ENCODE results near the gene GRWD1. TPM values are rescaled to one million over a fixed set of nuclear protein-coding genes. Genes with fewer than 3 reads are reported as not detected.

GRWD1 gene
- total and polyA plus RNA-seq, 2 of the 8 experiments (the other 6 are each of a cell fraction or from before 2014, with no cell fraction given) = 36.9 to 61.9 TPM

- H3K27ac ChIP-seq (ENCODE audit: low read depth, low read length) = no peak overlapping the region
- H3K9me3 ChIP-seq (ENCODE audit: insufficient read depth in 2 of 2, low read depth in 1 of 2, low read length in 1 of 2) = no peaks in the 10 kb centered on the region
- no peak overlapping the region for H2AFZ ChIP-seq (ENCODE audit: low read length)
- no peaks in the 10 kb centered on the region for H3K79me2 ChIP-seq (ENCODE audit: control insufficient read depth in 1 of 2, insufficient read depth in 2 of 2, low read length in 2 of 2)
- H3K4me2 ChIP-seq (ENCODE audit: insufficient read depth in 1 of 2, low read depth in 2 of 2, low read length in 2 of 2) = peak overlapping the region; percentile 96 to 100
- H3K23me2 ChIP-seq (ENCODE audit: low read depth, low read length) = peaks cover 27% of the 10 kb centered on the region
- no peak overlapping the region for H3K56ac ChIP-seq (replicated peaks; ENCODE audit: insufficient read length, low read depth, low read length)
- H3K9ac ChIP-seq (replicated peaks in 1 of 4; ENCODE audit: extremely low read depth in 1 of 4, low read depth in 3 of 4, low read length in 3 of 4) = peak overlapping the region in 2 of 4 experiments; percentile 61 to 80; a peak in 4 of 7 replicates
- H4K91ac ChIP-seq (replicated peaks; ENCODE audit: insufficient read length, low read length) = peak overlapping the region; percentile 97
- H3K4me3 ChIP-seq (ENCODE audit: extremely low read depth in 1 of 4, insufficient read depth in 2 of 4, low read depth in 3 of 4, low read length in 4 of 4) = peak overlapping the region; percentile 32 to 86 (median 61); a peak in 7 of 8 replicates
- H2AK5ac ChIP-seq (ENCODE audit: low read depth, low read length) = peak overlapping the region; percentile 99; the same call in 1 of the 2 replicates
- ChIA-PET POLR2A (ENCODE audit: partially characterized antibody) (no interaction called here), CTCF (ENCODE audit: partially characterized antibody) (no interaction called here)
- H4K8ac ChIP-seq (ENCODE audit: extremely low read depth, insufficient read depth, low read length) = no peak overlapping the region
- H3K79me1 ChIP-seq (ENCODE audit: low read depth, low read length) = no peaks in the 10 kb centered on the region
- H3K18ac ChIP-seq (ENCODE audit: extremely low read depth, low read length) = peak overlapping the region; percentile 60; the same call in 1 of the 2 replicates
- peaks cover 8 to 53% (median 41%) of the 10 kb centered on the region in 4 experiments for H3K4me1 ChIP-seq (replicated peaks in 1 of 4; ENCODE audit: control insufficient read depth in 3 of 4, insufficient read depth in 4 of 4, low read length in 3 of 4)
- no peak overlapping the region for H2BK5ac ChIP-seq (ENCODE audit: low read depth, low read length)
- H4K20me1 ChIP-seq (replicated peaks in 1 of 2; ENCODE audit: control insufficient read depth in 1 of 2, insufficient read depth in 2 of 2, low read length in 2 of 2) = no peaks in the 10 kb centered on the region
- FAIRE-seq (no peak), DNase-seq (ENCODE audit: low read depth in 1 of 2, low spot score in 2 of 2) (no peak)
- no peak overlapping the region for H3K23ac ChIP-seq (ENCODE audit: insufficient read length)
- no peak overlapping the region for H4K5ac ChIP-seq (ENCODE audit: insufficient read length, low read depth, low read length)
- H3K36me3 ChIP-seq (ENCODE audit: control insufficient read depth in 2 of 4, insufficient read depth in 4 of 4, low read length in 3 of 4) = no peaks in the 10 kb centered on the region
- H2BK12ac ChIP-seq (ENCODE audit: low read depth, low read length) = peak overlapping the region; percentile 84
- H3K4ac ChIP-seq (replicated peaks; ENCODE audit: insufficient read length, low read depth, low read length) = peak overlapping the region; percentile 88
- H2BK15ac ChIP-seq (ENCODE audit: low read length) = peak overlapping the region; percentile 8; the same call in 1 of the 2 replicates
- H3K27me3 ChIP-seq (replicated peaks in 1 of 4; ENCODE audit: control insufficient read depth in 3 of 4, extremely low read depth in 1 of 4, insufficient read depth in 3 of 4, low read length in 3 of 4) = peaks cover 6 to 50% (median 42%) of the 10 kb centered on the region in 4 experiments
- 55% methylated on average over 22 of the region's 22 CpGs; no CpG with 5 or more reads in 1 of the 2 experiments for WGBS, 2 experiments (ENCODE audit: extremely low coverage in 1 of 2, insufficient coverage in 1 of 2, insufficient read length in 1 of 2, insufficient replicate concordance in 2 of 2, low coverage in 1 of 2, low lambda C conversion rate in 2 of 2, missing lambda C conversion rate in 1 of 2)
- H2BK20ac ChIP-seq (ENCODE audit: low read length) = no peak overlapping the region
- H3K14ac ChIP-seq (ENCODE audit: insufficient read length) = peak overlapping the region; percentile 98
- H2BK120ac ChIP-seq (replicated peaks; ENCODE audit: low read depth, low read length) = no peak overlapping the region
- TF ChIP-seq JUN (IDR thresholded peaks at IDR 0.05; ENCODE audit: low read depth, low read length) (no peak), RBBP5 (IDR thresholded peaks at IDR 0.05; ENCODE audit: borderline replicate concordance, low read depth, low read length) (no peak), GTF2F1 (IDR thresholded peaks at IDR 0.05; ENCODE audit: borderline replicate concordance, low read depth, low read length) (no peak), TEAD4 (IDR thresholded peaks at IDR 0.05; ENCODE audit: low read depth, low read length) (no peak), KDM4A (IDR thresholded peaks at IDR 0.05; ENCODE audit: low read depth, low read length, severe bottlenecking) (no peak), BACH1 (IDR thresholded peaks at IDR 0.05; ENCODE audit: low read length) (no peak), RAD21 (IDR thresholded peaks at IDR 0.05 in 1 of 2, conservative IDR thresholded peaks at IDR 0.05 in 1 of 2; ENCODE audit: low read depth in 2 of 2, low read length in 2 of 2) (no peak), BRCA1 (IDR thresholded peaks at IDR 0.05; ENCODE audit: low read depth, low read length) (no peak), RXRA (IDR thresholded peaks at IDR 0.05; ENCODE audit: insufficient read depth, low read depth, low read length) (no peak), FOSL1 (IDR thresholded peaks at IDR 0.05; ENCODE audit: insufficient read depth, low read depth, low read length) (no peak), CHD1 (IDR thresholded peaks at IDR 0.05; ENCODE audit: low read depth, low read length) (no peak), EGR1 (IDR thresholded peaks at IDR 0.05; ENCODE audit: borderline replicate concordance, low read depth, low read length) (no peak)
Observed at GRCh38 chr19:48397263-48398101, 48.3 kb upstream of the GRWD1 start.
